Astrocyte of the spinal cord (primary cell): ENCODE data around the gene NRF1.

Experiments
- DNase-seq: peaks from one replicate; pipeline ENCODE4 v3.0.0; 2011; ENCODE audit warnings: low read depth, low spot score
- H3K4me3 ChIP-seq: 2 replicates; pipeline ENCODE4 v1.5.1; 2011; ENCODE audit warnings: low read depth, mild to moderate bottlenecking, low read length, moderate library complexity
- in situ Hi-C: cut with HindIII; loops from 2 replicates; pipeline ENCODE4 v1.10.0; 2017; ENCODE audit warnings: low sequenced_read_pairs
- TF ChIP-seq, protein P1 (sequence below): IDR thresholded peaks from 2 replicates; pipeline ENCODE4 v1.5.1; 2012; ENCODE audit warnings: low read depth, mild to moderate bottlenecking, low read length, inconsistent platforms

The NRF1 gene

DNA sequence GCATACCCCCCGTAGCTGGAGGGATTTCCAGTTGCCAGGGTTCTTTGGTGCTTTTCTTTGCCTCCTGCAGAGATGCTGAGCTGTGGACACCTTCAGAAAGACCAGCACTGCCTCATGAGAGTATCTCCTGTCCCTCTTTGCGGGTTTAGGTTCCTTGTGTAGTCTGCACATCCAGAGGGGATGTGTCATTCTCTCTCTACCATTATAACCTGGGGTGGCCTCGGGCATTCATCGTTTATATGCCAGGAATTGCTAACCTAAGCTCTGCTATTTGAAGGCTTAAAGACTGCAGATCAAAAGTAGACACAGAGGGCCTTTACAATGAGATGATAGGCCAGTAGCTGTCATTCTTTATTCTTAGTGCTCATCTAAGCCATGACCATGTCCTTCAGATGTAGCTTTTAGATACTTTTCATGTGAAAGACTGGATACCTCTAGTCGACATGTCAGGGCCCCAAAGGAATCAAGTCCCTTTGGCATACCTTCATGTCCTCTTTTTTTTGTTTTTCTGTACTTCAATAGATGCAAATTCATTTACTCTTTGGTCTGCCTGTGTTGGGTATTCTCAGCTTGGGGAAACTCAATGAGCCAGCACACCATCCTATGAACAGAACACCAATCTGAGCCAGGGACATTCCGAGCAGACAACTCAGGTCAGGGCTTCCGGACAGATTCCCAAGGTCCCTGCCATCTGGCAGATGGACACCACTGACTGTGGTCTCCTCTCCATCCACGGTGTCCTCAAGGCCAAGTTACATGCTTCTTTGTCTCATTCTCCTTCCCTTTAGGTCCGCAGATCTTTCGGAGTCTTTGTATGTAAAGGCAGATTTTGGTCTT is 129.3 kb downstream of the NRF1 start:
- in situ Hi-C loops, result no loop called here
- H3K4me3 ChIP-seq, result no peak overlapping the region
- DNase-seq, result no peak
- TF ChIP-seq, protein P1, sequence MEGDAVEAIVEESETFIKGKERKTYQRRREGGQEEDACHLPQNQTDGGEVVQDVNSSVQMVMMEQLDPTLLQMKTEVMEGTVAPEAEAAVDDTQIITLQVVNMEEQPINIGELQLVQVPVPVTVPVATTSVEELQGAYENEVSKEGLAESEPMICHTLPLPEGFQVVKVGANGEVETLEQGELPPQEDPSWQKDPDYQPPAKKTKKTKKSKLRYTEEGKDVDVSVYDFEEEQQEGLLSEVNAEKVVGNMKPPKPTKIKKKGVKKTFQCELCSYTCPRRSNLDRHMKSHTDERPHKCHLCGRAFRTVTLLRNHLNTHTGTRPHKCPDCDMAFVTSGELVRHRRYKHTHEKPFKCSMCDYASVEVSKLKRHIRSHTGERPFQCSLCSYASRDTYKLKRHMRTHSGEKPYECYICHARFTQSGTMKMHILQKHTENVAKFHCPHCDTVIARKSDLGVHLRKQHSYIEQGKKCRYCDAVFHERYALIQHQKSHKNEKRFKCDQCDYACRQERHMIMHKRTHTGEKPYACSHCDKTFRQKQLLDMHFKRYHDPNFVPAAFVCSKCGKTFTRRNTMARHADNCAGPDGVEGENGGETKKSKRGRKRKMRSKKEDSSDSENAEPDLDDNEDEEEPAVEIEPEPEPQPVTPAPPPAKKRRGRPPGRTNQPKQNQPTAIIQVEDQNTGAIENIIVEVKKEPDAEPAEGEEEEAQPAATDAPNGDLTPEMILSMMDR, result no peak

DNA sequence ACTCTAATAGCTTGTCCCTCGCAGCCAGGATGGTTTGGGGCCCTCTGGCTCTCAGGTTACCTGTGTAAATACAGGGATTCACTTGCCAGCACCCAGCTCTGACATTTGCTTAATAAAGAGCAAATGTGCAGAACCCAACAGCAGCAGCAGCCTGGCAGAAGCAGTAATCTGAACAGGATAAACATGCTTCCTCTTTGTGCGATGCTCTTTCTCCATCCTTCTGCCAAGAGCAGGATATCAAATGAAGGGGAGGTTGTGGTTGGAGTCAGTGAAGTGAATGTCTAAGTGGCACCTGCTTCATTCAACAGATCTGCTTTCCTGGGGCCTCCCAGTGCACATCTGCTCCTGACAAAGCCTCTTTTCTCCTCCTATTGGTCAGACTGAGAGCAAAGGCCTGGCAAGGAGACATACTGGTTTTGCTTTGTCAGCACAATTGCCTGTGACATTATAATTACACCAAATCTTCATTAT is 130.3 kb downstream of the NRF1 start:
- no peak overlapping the region for H3K4me3 ChIP-seq
- no peak for DNase-seq
- TF ChIP-seq, protein P1, result no peak
- in situ Hi-C loops, result no loop called here

DNA sequence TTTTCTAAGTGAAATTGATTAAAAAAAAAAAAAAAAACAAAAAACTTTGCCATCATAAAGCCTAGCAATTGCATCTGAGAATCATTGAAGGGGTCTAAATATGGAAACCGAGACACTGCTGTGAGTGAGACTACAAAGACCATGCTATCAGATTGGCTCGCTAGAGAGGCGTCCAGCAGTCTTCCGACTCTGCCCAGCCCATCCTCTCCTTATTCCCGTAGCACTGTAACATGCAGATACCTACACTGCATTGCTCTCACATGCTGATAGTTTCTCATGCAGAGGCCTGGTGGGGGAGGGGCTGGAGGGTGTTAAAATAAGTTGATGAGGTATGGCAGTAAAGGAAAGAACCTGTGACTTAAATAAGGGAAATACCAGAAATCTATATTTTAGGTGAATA is 130.7 kb downstream of the NRF1 start:
- no peak for DNase-seq
- TF ChIP-seq, protein P1, result no peak
- no peak overlapping the region for H3K4me3 ChIP-seq
- in situ Hi-C loops, result no loop called here

DNA sequence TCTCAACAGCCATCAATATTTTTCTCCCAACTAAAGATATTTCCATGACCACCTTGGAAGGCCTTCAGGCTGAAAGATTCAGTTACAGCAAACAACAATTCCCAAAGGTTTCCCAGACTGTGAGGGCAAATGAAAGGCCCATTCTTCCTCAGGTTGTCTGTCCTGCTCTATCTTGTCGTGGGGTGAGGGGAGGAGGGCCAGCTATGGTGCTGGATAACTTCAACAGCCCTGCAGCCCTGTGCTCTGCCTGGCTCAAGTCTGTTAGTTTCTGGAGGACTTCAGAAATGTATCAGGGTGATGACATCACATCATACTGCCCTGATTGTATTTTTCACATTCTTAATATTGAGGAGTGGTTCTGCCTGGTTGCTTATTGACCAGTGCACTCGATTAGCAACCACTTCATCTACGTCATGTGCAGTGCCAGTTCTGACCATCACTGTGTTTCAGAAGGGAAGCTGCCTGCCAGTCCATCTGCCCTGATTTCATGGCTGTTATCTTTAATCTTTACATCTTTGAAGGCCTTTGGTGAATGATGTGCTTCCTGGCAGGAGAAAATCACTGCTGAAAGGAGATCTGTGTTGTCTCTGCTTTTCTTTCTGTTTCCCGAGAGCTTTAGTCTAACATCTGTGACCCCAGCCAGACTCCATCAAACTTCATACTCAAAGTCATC is 135.5 kb downstream of the NRF1 start:
- in situ Hi-C loops, result no loop called here
- H3K4me3 ChIP-seq, result no peak overlapping the region
- TF ChIP-seq, protein P1, result no peak
- no peak for DNase-seq

DNA sequence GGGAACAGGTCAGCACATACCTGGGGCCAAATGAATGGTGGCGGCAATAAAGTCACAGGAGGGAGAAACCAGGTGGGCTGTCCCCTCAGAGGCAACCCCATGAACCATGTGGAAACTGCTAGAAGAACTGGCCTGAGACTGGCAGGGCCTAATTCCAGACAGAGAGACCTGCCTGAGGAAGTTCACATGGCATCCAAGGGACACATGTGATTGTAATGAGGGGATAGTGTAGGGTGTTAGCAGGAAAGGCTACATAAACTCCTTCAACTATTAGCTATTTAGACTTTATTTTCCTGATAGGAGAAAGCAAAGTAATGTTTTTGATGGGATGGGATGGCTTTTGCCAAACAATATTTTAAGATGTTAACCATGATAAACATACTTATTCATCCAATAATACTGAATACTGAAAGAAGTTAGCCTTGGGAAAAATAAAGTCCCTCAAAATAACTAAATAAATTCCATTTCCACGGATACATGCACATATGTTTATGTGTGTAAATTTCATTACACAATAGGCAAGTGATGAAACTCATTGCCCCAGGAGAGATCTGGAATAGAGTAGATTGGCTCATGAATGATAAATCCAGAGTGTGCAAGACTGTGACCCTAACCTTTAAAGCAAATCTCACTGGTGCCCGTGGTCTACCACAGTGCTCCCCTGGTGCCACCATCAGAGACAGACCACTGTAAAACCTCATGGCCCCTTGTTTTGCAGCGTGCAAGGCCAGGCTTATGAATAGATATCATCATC is 137.0 kb downstream of the NRF1 start:
- in situ Hi-C loops, result no loop called here
- H3K4me3 ChIP-seq, result no peak overlapping the region
- DNase-seq, result no peak
- TF ChIP-seq, protein P1, result no peak

DNA sequence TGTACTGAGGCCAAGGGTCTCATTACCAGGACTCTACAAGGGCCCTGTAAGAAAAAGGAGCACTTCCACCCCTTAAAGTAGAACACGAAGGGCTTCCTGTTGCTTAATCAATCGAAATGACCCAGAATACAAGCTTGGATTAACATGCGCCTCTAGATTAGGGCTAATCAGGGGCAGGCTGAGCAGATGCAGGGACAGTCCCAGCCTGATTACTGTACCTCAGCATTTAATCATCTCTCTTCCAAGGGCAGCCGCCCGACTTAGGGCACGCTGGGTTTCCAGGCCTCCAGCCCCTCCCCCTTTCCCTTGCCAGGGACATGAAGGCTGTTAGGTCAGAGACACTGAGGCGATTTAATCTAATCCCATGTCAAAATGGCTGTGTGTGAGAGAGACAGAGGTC is 138.6 kb downstream of the NRF1 start:
- in situ Hi-C loops, result no loop called here
- DNase-seq, result no peak
- TF ChIP-seq, protein P1, result no peak
- no peak overlapping the region for H3K4me3 ChIP-seq
